ENCODE measurements around the gene SLC35F1.

SLC35F1 gene

GRCh38 chr6:117911660-117912059, 4.6 kb downstream of the SLC35F1 start:
- Histone ChIP-seq H3K4me2 (ENCODE audit: low read length) (no peak overlapping the region), H3F3A (ENCODE audit: insufficient read depth, low read length) (no peaks in the 10 kb centered on the region), H3K4me1 (ENCODE audit: insufficient read depth, low read length, severe bottlenecking) (no peaks in the 10 kb centered on the region), H3K27ac (ENCODE audit: low read depth, low read length, poor library complexity, severe bottlenecking) (no peak overlapping the region), H4K20me1 (ENCODE audit: insufficient read depth, low read length) (no peaks in the 10 kb centered on the region), H3K27me3 (ENCODE audit: insufficient read depth, low read length) (no peaks in the 10 kb centered on the region), H3K9me2 (ENCODE audit: low read depth, low read length) (no peaks in the 10 kb centered on the region), H3K36me3 (ENCODE audit: insufficient read depth, low read length) (no peaks in the 10 kb centered on the region), H3K4me3 (ENCODE audit: low read depth, low read length, poor library complexity, severe bottlenecking) (no peak overlapping the region), H2AFZ (ENCODE audit: low read length) (no peak overlapping the region), H3K9me3 (ENCODE audit: low read length) (no peaks in the 10 kb centered on the region), H3K79me2 (ENCODE audit: insufficient read depth, low read length) (no peaks in the 10 kb centered on the region), H3K9ac (ENCODE audit: low read length) (no peak overlapping the region)
- no peak for TF ChIP-seq EZH2 (IDR thresholded peaks at IDR 0.05; ENCODE audit: borderline replicate concordance, low read length)
- TF ChIP-seq, protein P1, sequence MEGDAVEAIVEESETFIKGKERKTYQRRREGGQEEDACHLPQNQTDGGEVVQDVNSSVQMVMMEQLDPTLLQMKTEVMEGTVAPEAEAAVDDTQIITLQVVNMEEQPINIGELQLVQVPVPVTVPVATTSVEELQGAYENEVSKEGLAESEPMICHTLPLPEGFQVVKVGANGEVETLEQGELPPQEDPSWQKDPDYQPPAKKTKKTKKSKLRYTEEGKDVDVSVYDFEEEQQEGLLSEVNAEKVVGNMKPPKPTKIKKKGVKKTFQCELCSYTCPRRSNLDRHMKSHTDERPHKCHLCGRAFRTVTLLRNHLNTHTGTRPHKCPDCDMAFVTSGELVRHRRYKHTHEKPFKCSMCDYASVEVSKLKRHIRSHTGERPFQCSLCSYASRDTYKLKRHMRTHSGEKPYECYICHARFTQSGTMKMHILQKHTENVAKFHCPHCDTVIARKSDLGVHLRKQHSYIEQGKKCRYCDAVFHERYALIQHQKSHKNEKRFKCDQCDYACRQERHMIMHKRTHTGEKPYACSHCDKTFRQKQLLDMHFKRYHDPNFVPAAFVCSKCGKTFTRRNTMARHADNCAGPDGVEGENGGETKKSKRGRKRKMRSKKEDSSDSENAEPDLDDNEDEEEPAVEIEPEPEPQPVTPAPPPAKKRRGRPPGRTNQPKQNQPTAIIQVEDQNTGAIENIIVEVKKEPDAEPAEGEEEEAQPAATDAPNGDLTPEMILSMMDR (IDR thresholded peaks at IDR 0.05; ENCODE audit: low read length), result no peak

DNA sequence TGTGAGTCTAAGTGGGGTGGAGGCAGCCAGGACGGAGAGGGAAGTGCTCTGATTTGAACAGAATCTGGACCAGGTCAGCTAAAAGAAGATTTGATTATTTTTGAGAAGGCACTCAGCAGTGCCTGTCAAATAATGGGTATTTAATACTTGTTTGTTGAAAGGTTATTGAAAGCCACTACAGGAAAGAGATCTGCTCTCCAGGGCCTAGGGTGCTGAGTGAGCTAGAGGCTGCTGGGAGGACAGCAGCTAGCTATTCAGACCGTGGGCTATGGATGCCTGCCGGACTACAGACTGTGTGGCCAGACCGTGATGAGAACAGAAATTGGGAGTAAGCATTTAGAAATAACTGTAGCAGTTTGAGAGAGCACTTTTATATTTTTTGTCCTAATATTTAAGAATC, 8.8 kb downstream of the SLC35F1 start:
- Histone ChIP-seq H3K4me1 (ENCODE audit: insufficient read depth, low read length, severe bottlenecking) (no peaks in the 10 kb centered on the region), H3K4me2 (ENCODE audit: low read length) (no peak overlapping the region), H3K27me3 (ENCODE audit: insufficient read depth, low read length) (no peaks in the 10 kb centered on the region), H3F3A (ENCODE audit: insufficient read depth, low read length) (no peaks in the 10 kb centered on the region), H2AFZ (ENCODE audit: low read length) (no peak overlapping the region), H3K9me2 (ENCODE audit: low read depth, low read length) (no peaks in the 10 kb centered on the region), H3K9me3 (ENCODE audit: low read length) (no peaks in the 10 kb centered on the region), H3K79me2 (ENCODE audit: insufficient read depth, low read length) (no peaks in the 10 kb centered on the region), H4K20me1 (ENCODE audit: insufficient read depth, low read length) (no peaks in the 10 kb centered on the region), H3K36me3 (ENCODE audit: insufficient read depth, low read length) (no peaks in the 10 kb centered on the region), H3K4me3 (ENCODE audit: low read depth, low read length, poor library complexity, severe bottlenecking) (no peak overlapping the region), H3K9ac (ENCODE audit: low read length) (no peak overlapping the region), H3K27ac (ENCODE audit: low read depth, low read length, poor library complexity, severe bottlenecking) (no peak overlapping the region)
- TF ChIP-seq EZH2 (IDR thresholded peaks at IDR 0.05; ENCODE audit: borderline replicate concordance, low read length), result no peak
- TF ChIP-seq, protein P1 (IDR thresholded peaks at IDR 0.05; ENCODE audit: low read length), result no peak

DNA sequence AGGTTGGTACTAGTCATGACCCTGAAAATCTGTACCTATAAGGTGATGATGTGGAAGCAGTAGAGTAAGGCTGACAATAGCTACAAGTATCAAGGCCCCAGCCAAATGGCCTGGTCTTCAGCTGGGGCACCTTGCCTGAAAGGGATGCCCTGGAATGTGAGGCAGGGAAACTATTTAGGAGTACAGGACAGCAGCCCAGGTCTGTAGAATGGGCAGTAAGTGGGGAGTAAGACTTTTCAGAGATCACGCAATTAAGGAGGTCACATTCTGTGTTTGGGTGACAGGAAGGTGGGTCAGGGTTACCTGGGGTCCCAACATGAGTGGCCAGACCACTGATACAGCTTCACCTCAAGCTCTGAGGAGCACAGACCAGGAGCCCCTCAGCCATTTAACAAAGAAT, 9.4 kb downstream of the SLC35F1 start:
- TF ChIP-seq, protein P1 (IDR thresholded peaks at IDR 0.05; ENCODE audit: low read length), result no peak
- no peak for TF ChIP-seq EZH2 (IDR thresholded peaks at IDR 0.05; ENCODE audit: borderline replicate concordance, low read length)

More for the DNA sequence above, 9.4 kb downstream of the SLC35F1 start:
- Histone ChIP-seq H2AFZ (ENCODE audit: low read length) (no peak overlapping the region), H3K36me3 (ENCODE audit: insufficient read depth, low read length) (no peaks in the 10 kb centered on the region), H4K20me1 (ENCODE audit: insufficient read depth, low read length) (no peaks in the 10 kb centered on the region), H3K9ac (ENCODE audit: low read length) (no peak overlapping the region), H3K9me2 (ENCODE audit: low read depth, low read length) (no peaks in the 10 kb centered on the region), H3K27me3 (ENCODE audit: insufficient read depth, low read length) (no peaks in the 10 kb centered on the region), H3K9me3 (ENCODE audit: low read length) (no peaks in the 10 kb centered on the region), H3K4me2 (ENCODE audit: low read length) (no peak overlapping the region), H3K4me1 (ENCODE audit: insufficient read depth, low read length, severe bottlenecking) (no peaks in the 10 kb centered on the region), H3F3A (ENCODE audit: insufficient read depth, low read length) (no peaks in the 10 kb centered on the region), H3K27ac (ENCODE audit: low read depth, low read length, poor library complexity, severe bottlenecking) (no peak overlapping the region), H3K4me3 (ENCODE audit: low read depth, low read length, poor library complexity, severe bottlenecking) (no peak overlapping the region), H3K79me2 (ENCODE audit: insufficient read depth, low read length) (no peaks in the 10 kb centered on the region)
